Stimulated activated CD8-positive, alpha-beta memory T cell treated with anti-CD3 and anti-CD28 coated beads, Interleukin-15, amount 100 ng/mL, for 1 hour (primary cell): Measurements from ENCODE around the gene WDPCP.
"Not testable (repeated sequence)": the region's sequence is repeated elsewhere in the genome, so short reads cannot be mapped to it uniquely, and the experiment has no call there.

Experiments
- DNase-seq: peaks from one replicate; pipeline ENCODE4 v3.0.0-alpha.2; 2020; ENCODE audit warnings: low read depth

The WDPCP gene

GRCh38 chr2:63347361-63347760, 240.9 kb downstream of the WDPCP start:
- no peak for DNase-seq

- no peak for DNase-seq
Measured at GRCh38 chr2:63346411-63346810, 241.9 kb downstream of the WDPCP start.

GRCh38 chr2:63345285-63345633, 243.0 kb downstream of the WDPCP start:
- no peak for DNase-seq

GRCh38 chr2:63344575-63345284, 243.5 kb downstream of the WDPCP start:
- no peak for DNase-seq

- no peak for DNase-seq
Measured at GRCh38 chr2:63343397-63344109, 244.7 kb downstream of the WDPCP start.

GRCh38 chr2:63340443-63340842, 247.8 kb downstream of the WDPCP start:
- DNase-seq, result no peak

GRCh38 chr2:63334910-63335309, 253.4 kb downstream of the WDPCP start:
- no peak for DNase-seq

- DNase-seq, result no peak
Measured at GRCh38 chr2:63326473-63326872, 261.8 kb downstream of the WDPCP start.

GRCh38 chr2:63323662-63324061, 264.6 kb downstream of the WDPCP start:
- not testable (repeated sequence) for DNase-seq

- DNase-seq, result not testable (repeated sequence)
Measured at GRCh38 chr2:63321973-63322372, 266.3 kb downstream of the WDPCP start.

GRCh38 chr2:63320669-63321068, 267.6 kb downstream of the WDPCP start:
- no peak for DNase-seq

- DNase-seq, result no peak
Measured at GRCh38 chr2:63310614-63311013, 277.7 kb downstream of the WDPCP start.

GRCh38 chr2:63301481-63301880, 286.8 kb downstream of the WDPCP start:
- no peak for DNase-seq

GRCh38 chr2:63300835-63301234, 287.4 kb downstream of the WDPCP start:
- no peak for DNase-seq

GRCh38 chr2:63287956-63288355, 300.3 kb downstream of the WDPCP start:
- DNase-seq, result no peak

GRCh38 chr2:63286520-63286919, 301.8 kb downstream of the WDPCP start:
- DNase-seq, result not testable (repeated sequence)

- DNase-seq, result no peak
Measured at GRCh38 chr2:63283273-63283672, 305.0 kb downstream of the WDPCP start.

GRCh38 chr2:63272560-63272959, 315.7 kb downstream of the WDPCP start:
- no peak for DNase-seq

- DNase-seq, result no peak
Measured at GRCh38 chr2:63270717-63271116, 317.6 kb downstream of the WDPCP start.

- no peak for DNase-seq
Measured at GRCh38 chr2:63268946-63269345, 319.3 kb downstream of the WDPCP start.

- DNase-seq, result no peak
Measured at GRCh38 chr2:63261137-63261621, 327.1 kb downstream of the WDPCP start.

- no peak for DNase-seq
Measured at GRCh38 chr2:63257473-63257872, 330.8 kb downstream of the WDPCP start.

GRCh38 chr2:63249161-63249560, 339.1 kb downstream of the WDPCP start:
- DNase-seq, result no peak

- DNase-seq, result no peak
Measured at GRCh38 chr2:63242747-63243146, 345.5 kb downstream of the WDPCP start.
